Liver (tissue), 9 donors: Measurements from ENCODE around the gene SLC25A14. TPM values are rescaled to one million over a fixed set of nuclear protein-coding genes. Genes with fewer than 3 reads are reported as not detected.

Experiments
- DNase-seq: peaks from one replicate; pipeline ENCODE4 v3.0.0-alpha.2; 2017; ENCODE audit warnings: low spot score
- H3K27ac ChIP-seq, 2 donors: one replicate each; pipeline ENCODE4 v1.7.0; 2013; ENCODE audit warnings: inconsistent platforms in 2 of 2, low read length in 2 of 2, control low read depth in 1 of 2, low read depth in 1 of 2, mild to moderate bottlenecking in 1 of 2
- H3K27me3 ChIP-seq, 4 donors: one replicate each; pipeline versions ENCODE4 v1.6.1 to v1.7.0; 2013; ENCODE audit warnings: low read length in 3 of 4, inconsistent platforms in 1 of 4, mild to moderate bottlenecking in 1 of 4, moderate library complexity in 1 of 4; ENCODE audit not compliant: control insufficient read depth in 4 of 4, insufficient read depth in 4 of 4
- H3K36me3 ChIP-seq, 4 donors: one replicate each; pipeline versions ENCODE4 v1.6.1 to v1.7.0; 2013; ENCODE audit warnings: low read length in 3 of 4, mild to moderate bottlenecking in 3 of 4, low read depth in 1 of 4, moderate library complexity in 1 of 4; ENCODE audit not compliant: control insufficient read depth in 4 of 4, insufficient read depth in 3 of 4
- H3K4me1 ChIP-seq, 4 donors: one replicate each; pipeline versions ENCODE4 v1.6.1 to v1.7.0; 2013; ENCODE audit warnings: low read length in 3 of 4, mild to moderate bottlenecking in 3 of 4, moderate library complexity in 1 of 4; ENCODE audit not compliant: control insufficient read depth in 4 of 4, insufficient read depth in 4 of 4
- H3K4me3 ChIP-seq, 3 donors: one replicate each; pipeline versions ENCODE4 v1.6.1 to v1.7.0; 2013; ENCODE audit warnings: low read length in 3 of 3, control low read depth in 1 of 3, low read depth in 1 of 3, mild to moderate bottlenecking in 1 of 3
- H3K9ac ChIP-seq, 2 donors: one replicate each; pipeline ENCODE4 v1.7.0; 2013; ENCODE audit warnings: low read length in 2 of 2, mild to moderate bottlenecking in 2 of 2, moderate library complexity in 2 of 2, control low read depth in 1 of 2, low read depth in 1 of 2
- H3K9me3 ChIP-seq, 4 donors: one replicate each; pipeline versions ENCODE4 v1.6.1 to v1.7.0; 2013; ENCODE audit warnings: low read length in 3 of 4; ENCODE audit not compliant: control insufficient read depth in 4 of 4
- EGR1 ChIP-seq, 2 donors: IDR thresholded peaks; 2 replicates each; pipeline ENCODE4 v1.6.1; 2016 to 2018; ENCODE audit warnings: antibody characterized with exemption in 2 of 2, low read depth in 2 of 2
- FOXA1 ChIP-seq: IDR thresholded peaks from 2 replicates; pipeline ENCODE4 v1.6.1; 2016; ENCODE audit warnings: antibody characterized with exemption
- FOXA2 ChIP-seq: IDR thresholded peaks from 2 replicates; pipeline ENCODE4 v1.6.1; 2016; ENCODE audit warnings: antibody characterized with exemption
- HNF4A ChIP-seq, 2 donors: conservative IDR thresholded peaks; 2 replicates each; pipeline ENCODE4 v1.6.1; 2016; ENCODE audit warnings: antibody characterized with exemption in 2 of 2, mild to moderate bottlenecking in 2 of 2
- HNF4G ChIP-seq: IDR thresholded peaks from 2 replicates; pipeline ENCODE4 v1.6.1; 2016; ENCODE audit warnings: antibody characterized with exemption
- JUND ChIP-seq, 2 donors: IDR thresholded peaks; 2 replicates each; pipeline ENCODE4 v1.6.1; 2016; ENCODE audit warnings: antibody characterized with exemption in 2 of 2
- NR2F2 ChIP-seq: IDR thresholded peaks from 2 replicates; pipeline ENCODE4 v1.6.1; 2016; ENCODE audit warnings: antibody characterized with exemption
- RAD21 ChIP-seq, 2 donors: IDR thresholded peaks; 2 replicates each; pipeline ENCODE4 v1.6.1; 2016; ENCODE audit warnings: antibody characterized with exemption in 2 of 2, mild to moderate bottlenecking in 2 of 2
- RXRA ChIP-seq, 2 donors: IDR thresholded peaks; 2 replicates each; pipeline ENCODE4 v1.6.1; 2017 to 2018; ENCODE audit warnings: antibody characterized with exemption in 2 of 2, mild to moderate bottlenecking in 1 of 2
- SP1 ChIP-seq: IDR thresholded peaks from 2 replicates; pipeline ENCODE4 v1.6.1; 2018; ENCODE audit warnings: antibody characterized with exemption, mild to moderate bottlenecking
- TAF1 ChIP-seq: conservative IDR thresholded peaks from 2 replicates; pipeline ENCODE4 v1.6.1; 2016; ENCODE audit warnings: antibody characterized with exemption, mild to moderate bottlenecking
- YY1 ChIP-seq: IDR thresholded peaks from 2 replicates; pipeline ENCODE4 v1.6.1; 2016; ENCODE audit warnings: antibody characterized with exemption, mild to moderate bottlenecking
- WGBS: extraction: QIAGEN DNeasy Blood & Tissue Kit; methylation state at CpG from one replicate; pipeline ENCODE4 v1.1.7; 2013; 5-methylcytosine and 5-hydroxymethylcytosine counted together
- polyA plus RNA-seq, 2 donors: library from polyadenylated mRNA; stranded (reverse) in 1 of 2; unstranded in 1 of 2; fragments of 200-250 nt in 1 of 2; fragments of >200 nt in 1 of 2; fragmentation: Nextera tagmentation in 1 of 2; extraction: Ambion mirVana in 1 of 2; gene quantifications; one replicate each; pipeline versions ENCODE4 v1.2.1 to v1.2.3, GENCODE V29; 2013 to 2015
- total RNA-seq, 2 donors: library from RNA; depleted of rRNA; stranded (reverse); fragments of >200 nt; gene quantifications; one replicate each; pipeline ENCODE4 v1.2.3, GENCODE V29; 2014
- TF ChIP-seq, protein P1 (sequence below): IDR thresholded peaks from 2 replicates; pipeline ENCODE4 v1.6.1; 2016; ENCODE audit warnings: antibody characterized with exemption
- TF ChIP-seq, protein P2 (sequence below): IDR thresholded peaks from 2 replicates; pipeline ENCODE4 v1.6.1; 2016; ENCODE audit warnings: antibody characterized with exemption
- TF ChIP-seq, protein P3 (sequence below): fragments of 150-350 bp; IDR thresholded peaks from 2 replicates; pipeline ENCODE4 v1.5.1; 2017; ENCODE audit warnings: improper control_type of control experiment, low read depth, low read length; ENCODE audit not compliant: missing input control
- TF ChIP-seq, protein P4 (sequence below): IDR thresholded peaks from 2 replicates; pipeline ENCODE4 v1.6.1; 2016; ENCODE audit warnings: antibody characterized with exemption
- TF ChIP-seq, protein P5 (sequence below): IDR thresholded peaks from 2 replicates; pipeline ENCODE4 v1.6.1; 2016; ENCODE audit warnings: antibody characterized with exemption, mild to moderate bottlenecking
- donor health status: healthy.
- donor health status: healthy.
- donor health status: healthy.
- donor health status: healthy.
- donor health status: healthy.

Gene SLC25A14
- total and polyA plus RNA-seq, 4 donors: 2.7 to 5.8 (median 4.7) TPM

DNA sequence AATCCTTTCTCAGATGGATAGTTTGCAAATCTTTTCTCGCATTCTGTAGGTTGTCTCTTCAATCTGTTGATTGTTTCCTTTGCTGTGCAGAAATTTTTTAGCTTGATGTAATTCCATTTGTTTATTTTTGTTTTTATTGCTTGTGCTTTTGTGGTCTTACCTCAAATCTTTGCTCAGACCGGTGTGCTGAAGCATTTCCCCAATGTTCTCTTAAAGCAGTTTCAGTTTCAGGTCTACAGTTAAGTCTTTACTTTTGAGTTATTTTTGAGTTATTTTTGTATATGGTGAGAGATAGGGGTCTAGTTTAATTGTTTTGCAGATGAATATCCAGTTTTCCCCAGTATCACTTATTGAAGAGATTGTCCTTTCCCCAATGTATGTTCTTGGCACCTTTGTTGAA is 18.2 kb upstream of the SLC25A14 start:
- H3K9me3 ChIP-seq: no peaks in the 10 kb centered on the region
- no peak overlapping the region for H3K27ac ChIP-seq
- H3K4me1 ChIP-seq: no peaks in the 10 kb centered on the region
- H3K9ac ChIP-seq: no peak overlapping the region
- 90% methylated on average over 2 of the region's 2 CpGs for WGBS
- H3K27me3 ChIP-seq: no peaks in the 10 kb centered on the region
- H3K4me3 ChIP-seq: no peak overlapping the region
- DNase-seq: no peak
- H3K36me3 ChIP-seq: no peaks in the 10 kb centered on the region
- TF ChIP-seq, protein P1, sequence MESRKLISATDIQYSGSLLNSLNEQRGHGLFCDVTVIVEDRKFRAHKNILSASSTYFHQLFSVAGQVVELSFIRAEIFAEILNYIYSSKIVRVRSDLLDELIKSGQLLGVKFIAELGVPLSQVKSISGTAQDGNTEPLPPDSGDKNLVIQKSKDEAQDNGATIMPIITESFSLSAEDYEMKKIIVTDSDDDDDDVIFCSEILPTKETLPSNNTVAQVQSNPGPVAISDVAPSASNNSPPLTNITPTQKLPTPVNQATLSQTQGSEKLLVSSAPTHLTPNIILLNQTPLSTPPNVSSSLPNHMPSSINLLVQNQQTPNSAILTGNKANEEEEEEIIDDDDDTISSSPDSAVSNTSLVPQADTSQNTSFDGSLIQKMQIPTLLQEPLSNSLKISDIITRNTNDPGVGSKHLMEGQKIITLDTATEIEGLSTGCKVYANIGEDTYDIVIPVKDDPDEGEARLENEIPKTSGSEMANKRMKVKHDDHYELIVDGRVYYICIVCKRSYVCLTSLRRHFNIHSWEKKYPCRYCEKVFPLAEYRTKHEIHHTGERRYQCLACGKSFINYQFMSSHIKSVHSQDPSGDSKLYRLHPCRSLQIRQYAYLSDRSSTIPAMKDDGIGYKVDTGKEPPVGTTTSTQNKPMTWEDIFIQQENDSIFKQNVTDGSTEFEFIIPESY: no peak
- TF ChIP-seq, protein P2, sequence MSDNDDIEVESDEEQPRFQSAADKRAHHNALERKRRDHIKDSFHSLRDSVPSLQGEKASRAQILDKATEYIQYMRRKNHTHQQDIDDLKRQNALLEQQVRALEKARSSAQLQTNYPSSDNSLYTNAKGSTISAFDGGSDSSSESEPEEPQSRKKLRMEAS: no peak
- TF ChIP-seq RAD21 (IDR thresholded peaks at IDR 0.05): no peak
- TF ChIP-seq, protein P3, sequence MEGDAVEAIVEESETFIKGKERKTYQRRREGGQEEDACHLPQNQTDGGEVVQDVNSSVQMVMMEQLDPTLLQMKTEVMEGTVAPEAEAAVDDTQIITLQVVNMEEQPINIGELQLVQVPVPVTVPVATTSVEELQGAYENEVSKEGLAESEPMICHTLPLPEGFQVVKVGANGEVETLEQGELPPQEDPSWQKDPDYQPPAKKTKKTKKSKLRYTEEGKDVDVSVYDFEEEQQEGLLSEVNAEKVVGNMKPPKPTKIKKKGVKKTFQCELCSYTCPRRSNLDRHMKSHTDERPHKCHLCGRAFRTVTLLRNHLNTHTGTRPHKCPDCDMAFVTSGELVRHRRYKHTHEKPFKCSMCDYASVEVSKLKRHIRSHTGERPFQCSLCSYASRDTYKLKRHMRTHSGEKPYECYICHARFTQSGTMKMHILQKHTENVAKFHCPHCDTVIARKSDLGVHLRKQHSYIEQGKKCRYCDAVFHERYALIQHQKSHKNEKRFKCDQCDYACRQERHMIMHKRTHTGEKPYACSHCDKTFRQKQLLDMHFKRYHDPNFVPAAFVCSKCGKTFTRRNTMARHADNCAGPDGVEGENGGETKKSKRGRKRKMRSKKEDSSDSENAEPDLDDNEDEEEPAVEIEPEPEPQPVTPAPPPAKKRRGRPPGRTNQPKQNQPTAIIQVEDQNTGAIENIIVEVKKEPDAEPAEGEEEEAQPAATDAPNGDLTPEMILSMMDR: no peak
- no peak for TF ChIP-seq RXRA (IDR thresholded peaks at IDR 0.05)
- TF ChIP-seq YY1: no peak
- no peak for TF ChIP-seq TAF1
- TF ChIP-seq HNF4G: no peak
- no peak for TF ChIP-seq SP1
- TF ChIP-seq, protein P4, sequence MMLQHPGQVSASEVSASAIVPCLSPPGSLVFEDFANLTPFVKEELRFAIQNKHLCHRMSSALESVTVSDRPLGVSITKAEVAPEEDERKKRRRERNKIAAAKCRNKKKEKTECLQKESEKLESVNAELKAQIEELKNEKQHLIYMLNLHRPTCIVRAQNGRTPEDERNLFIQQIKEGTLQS: no peak
- no peak for TF ChIP-seq FOXA1
- TF ChIP-seq EGR1 (IDR thresholded peaks at IDR 0.05; ENCODE audit: low read depth in 2 of 2): no peak
- TF ChIP-seq NR2F2: no peak
- TF ChIP-seq HNF4A (conservative IDR thresholded peaks at IDR 0.05): no peak
- no peak for TF ChIP-seq JUND (IDR thresholded peaks at IDR 0.05)
- no peak for TF ChIP-seq FOXA2
- TF ChIP-seq, protein P5, sequence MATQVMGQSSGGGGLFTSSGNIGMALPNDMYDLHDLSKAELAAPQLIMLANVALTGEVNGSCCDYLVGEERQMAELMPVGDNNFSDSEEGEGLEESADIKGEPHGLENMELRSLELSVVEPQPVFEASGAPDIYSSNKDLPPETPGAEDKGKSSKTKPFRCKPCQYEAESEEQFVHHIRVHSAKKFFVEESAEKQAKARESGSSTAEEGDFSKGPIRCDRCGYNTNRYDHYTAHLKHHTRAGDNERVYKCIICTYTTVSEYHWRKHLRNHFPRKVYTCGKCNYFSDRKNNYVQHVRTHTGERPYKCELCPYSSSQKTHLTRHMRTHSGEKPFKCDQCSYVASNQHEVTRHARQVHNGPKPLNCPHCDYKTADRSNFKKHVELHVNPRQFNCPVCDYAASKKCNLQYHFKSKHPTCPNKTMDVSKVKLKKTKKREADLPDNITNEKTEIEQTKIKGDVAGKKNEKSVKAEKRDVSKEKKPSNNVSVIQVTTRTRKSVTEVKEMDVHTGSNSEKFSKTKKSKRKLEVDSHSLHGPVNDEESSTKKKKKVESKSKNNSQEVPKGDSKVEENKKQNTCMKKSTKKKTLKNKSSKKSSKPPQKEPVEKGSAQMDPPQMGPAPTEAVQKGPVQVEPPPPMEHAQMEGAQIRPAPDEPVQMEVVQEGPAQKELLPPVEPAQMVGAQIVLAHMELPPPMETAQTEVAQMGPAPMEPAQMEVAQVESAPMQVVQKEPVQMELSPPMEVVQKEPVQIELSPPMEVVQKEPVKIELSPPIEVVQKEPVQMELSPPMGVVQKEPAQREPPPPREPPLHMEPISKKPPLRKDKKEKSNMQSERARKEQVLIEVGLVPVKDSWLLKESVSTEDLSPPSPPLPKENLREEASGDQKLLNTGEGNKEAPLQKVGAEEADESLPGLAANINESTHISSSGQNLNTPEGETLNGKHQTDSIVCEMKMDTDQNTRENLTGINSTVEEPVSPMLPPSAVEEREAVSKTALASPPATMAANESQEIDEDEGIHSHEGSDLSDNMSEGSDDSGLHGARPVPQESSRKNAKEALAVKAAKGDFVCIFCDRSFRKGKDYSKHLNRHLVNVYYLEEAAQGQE: no peak

DNA sequence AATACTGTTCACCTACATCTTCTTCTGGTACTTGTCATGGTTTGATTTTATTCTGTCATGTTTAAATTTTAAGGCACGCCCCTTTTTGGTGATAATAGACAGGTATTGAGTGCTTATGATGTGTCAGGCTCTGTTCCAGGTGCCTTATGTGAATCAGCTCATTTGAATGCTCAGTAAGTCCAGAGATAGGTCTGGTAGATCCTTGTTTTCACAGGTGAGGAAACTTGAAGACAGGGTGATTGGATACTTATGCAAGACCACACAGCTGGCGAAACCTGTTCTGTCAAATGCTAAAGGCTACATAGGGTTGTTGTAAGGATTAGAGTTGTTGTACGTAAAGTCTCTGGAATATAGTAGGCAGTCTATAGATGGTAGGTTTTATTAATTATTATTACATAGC is 9.6 kb upstream of the SLC25A14 start:
- Histone ChIP-seq H3K4me3 (no peak overlapping the region), H3K27ac (no peak overlapping the region), H3K9me3 (no peaks in the 10 kb centered on the region), H3K36me3 (no peaks in the 10 kb centered on the region), H3K27me3 (peaks cover 0 to 4% (median 0%) of the 10 kb centered on the region in 4 donors), H3K9ac (no peak overlapping the region), H3K4me1 (no peaks in the 10 kb centered on the region)
- TF ChIP-seq NR2F2 (no peak), FOXA1 (no peak), EGR1 (IDR thresholded peaks at IDR 0.05; ENCODE audit: low read depth in 2 of 2) (no peak)
- DNase-seq: no peak
- 83% methylated on average over 3 of the region's 3 CpGs for WGBS
